Thyroid gland (tissue), 4 donors: ENCODE results near the gene RELB.

Experiments used
- POLR2A ChIP-seq, 2 donors: fragments of 450-650 bp; IDR thresholded peaks; one replicate each; pipeline ENCODE4 v1.6.1; 2017; ENCODE audit warnings: antibody characterized with exemption in 2 of 2, mild to moderate bottlenecking in 2 of 2, moderate library complexity in 1 of 2
- TF ChIP-seq, protein P1 (sequence below), 6 experiments: fragments of 200-600 bp in 3 of 6; fragments of 450-650 bp in 3 of 6; sonication (generic) in 3 of 6; IDR thresholded peaks; one replicate each; pipeline ENCODE4 v1.5.1; 2016 to 2019; ENCODE audit warnings: antibody characterized with exemption in 6 of 6, mild to moderate bottlenecking in 2 of 6, inconsistent platforms in 1 of 6, moderate library complexity in 1 of 6

- TF ChIP-seq, protein P1, sequence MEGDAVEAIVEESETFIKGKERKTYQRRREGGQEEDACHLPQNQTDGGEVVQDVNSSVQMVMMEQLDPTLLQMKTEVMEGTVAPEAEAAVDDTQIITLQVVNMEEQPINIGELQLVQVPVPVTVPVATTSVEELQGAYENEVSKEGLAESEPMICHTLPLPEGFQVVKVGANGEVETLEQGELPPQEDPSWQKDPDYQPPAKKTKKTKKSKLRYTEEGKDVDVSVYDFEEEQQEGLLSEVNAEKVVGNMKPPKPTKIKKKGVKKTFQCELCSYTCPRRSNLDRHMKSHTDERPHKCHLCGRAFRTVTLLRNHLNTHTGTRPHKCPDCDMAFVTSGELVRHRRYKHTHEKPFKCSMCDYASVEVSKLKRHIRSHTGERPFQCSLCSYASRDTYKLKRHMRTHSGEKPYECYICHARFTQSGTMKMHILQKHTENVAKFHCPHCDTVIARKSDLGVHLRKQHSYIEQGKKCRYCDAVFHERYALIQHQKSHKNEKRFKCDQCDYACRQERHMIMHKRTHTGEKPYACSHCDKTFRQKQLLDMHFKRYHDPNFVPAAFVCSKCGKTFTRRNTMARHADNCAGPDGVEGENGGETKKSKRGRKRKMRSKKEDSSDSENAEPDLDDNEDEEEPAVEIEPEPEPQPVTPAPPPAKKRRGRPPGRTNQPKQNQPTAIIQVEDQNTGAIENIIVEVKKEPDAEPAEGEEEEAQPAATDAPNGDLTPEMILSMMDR (IDR thresholded peaks at IDR 0.05), result no peak
- TF ChIP-seq POLR2A (IDR thresholded peaks at IDR 0.05), result no peak
Measured at GRCh38 chr19:45079911-45080370, 78.7 kb downstream of the RELB start.
